K562 (cell line): ENCODE measurements around the gene JAG2.

Source experiments
- E2F1 ChIP-seq: sonication (generic); formaldehyde crosslinking; IDR thresholded peaks from 2 replicates; pipeline ENCODE4 v1.8.1; 2023; ENCODE audit warnings: mild to moderate bottlenecking, missing genetic modification reagents, moderate library complexity
- EP300 ChIP-seq: IDR thresholded peaks from 2 replicates; pipeline ENCODE4 v1.6.1; 2012; ENCODE audit warnings: low read length, improper control_type of control experiment
- FOXA3 ChIP-seq, 2 experiments: fragments of 450-650 bp in 1 of 2; sonication (generic) in 1 of 2; formaldehyde crosslinking; IDR thresholded peaks in 1 of 2; conservative IDR thresholded peaks in 1 of 2; 2 replicates each; pipeline versions ENCODE4 v1.4.0 to v1.8.0; 2020 to 2022; ENCODE audit warnings: mild to moderate bottlenecking in 2 of 2, missing genetic modification reagents in 1 of 2
- FOXJ2 ChIP-seq: fragments of 200-800 bp; sonication (Bioruptor generic); IDR thresholded peaks from 2 replicates; pipeline ENCODE4 v1.6.1; 2016; ENCODE audit warnings: missing genetic modification characterization, missing compliant biosample characterization
- GABPB1 ChIP-seq: sonication (generic); formaldehyde crosslinking; IDR thresholded peaks from 2 replicates; pipeline ENCODE4 v1.8.0; 2022; ENCODE audit warnings: mild to moderate bottlenecking, missing genetic modification reagents
- HIVEP1 ChIP-seq: fragments of 250-450 bp; sonication (Bioruptor Pico); IDR thresholded peaks from 2 replicates; pipeline ENCODE4 v1.4.0; 2020; ENCODE audit warnings: mild to moderate bottlenecking
- HMGXB4 ChIP-seq: sonication (generic); formaldehyde crosslinking; IDR thresholded peaks from 2 replicates; pipeline ENCODE4 v1.8.1; 2023; ENCODE audit warnings: mild to moderate bottlenecking, missing genetic modification reagents
- NFIC ChIP-seq: fragments of 450-650 bp; IDR thresholded peaks from 2 replicates; pipeline ENCODE4 v1.6.1; 2017; ENCODE audit warnings: mild to moderate bottlenecking, inconsistent platforms
- SETDB1 ChIP-seq: IDR thresholded peaks from one replicate; pipeline ENCODE4 v1.6.1; 2012; ENCODE audit warnings: low read length, control low read depth, inconsistent platforms
- TAF1 ChIP-seq: IDR thresholded peaks from 2 replicates; pipeline ENCODE4 v1.6.1; 2011; ENCODE audit warnings: mild to moderate bottlenecking, low read length, moderate library complexity; ENCODE audit not compliant: insufficient read depth, control insufficient read depth, severe bottlenecking; ENCODE audit errors: extremely low read depth
- TCF7L2 ChIP-seq: fragments of 150-350 bp; IDR thresholded peaks from 2 replicates; pipeline ENCODE4 v1.6.1; 2016; ENCODE audit warnings: low read depth, mild to moderate bottlenecking, low read length, moderate library complexity
- ZNF253 ChIP-seq: fragments of 250-450 bp; sonication (Bioruptor Pico); conservative IDR thresholded peaks from 2 replicates; pipeline ENCODE4 v1.6.1; 2021; ENCODE audit warnings: mild to moderate bottlenecking
- ZNF324 ChIP-seq: fragments of 250-450 bp; sonication (Bioruptor Pico); IDR thresholded peaks from 2 replicates; pipeline ENCODE4 v1.4.0; 2020; ENCODE audit warnings: mild to moderate bottlenecking

GRCh38 chr14:105138551-105139111, 29.9 kb downstream of the JAG2 start:
- TF ChIP-seq ZNF253 (CRISPR knock-in tag), result no peak
- no peak for TF ChIP-seq FOXA3 (CRISPR knock-in tag; conservative IDR thresholded peaks at IDR 0.05 in 1 of 2, IDR thresholded peaks at IDR 0.05 in 1 of 2)
- no peak for TF ChIP-seq EP300
- TF ChIP-seq HIVEP1 (CRISPR knock-in tag), result no peak
- no peak for TF ChIP-seq TAF1
- TF ChIP-seq GABPB1, result no peak
- no peak for TF ChIP-seq HMGXB4 (CRISPR knock-in tag)
- TF ChIP-seq SETDB1, result no peak
- no peak for TF ChIP-seq E2F1 (CRISPR knock-in tag)
- no peak for TF ChIP-seq NFIC
- TF ChIP-seq TCF7L2, result no peak
- TF ChIP-seq FOXJ2 (tag), result no peak
- no peak for TF ChIP-seq ZNF324 (CRISPR knock-in tag)
